ENCODE data around the gene SLCO2B1.
A peak's percentile ranks its signal among the peaks of the same experiment; 100 is the strongest.

The SLCO2B1 gene

GRCh38 chr11:75169101-75169885, 18.4 kb downstream of the SLCO2B1 start:
- no peak for DNase-seq (ENCODE audit: low read depth)
- no peak for TF ChIP-seq CTCF (conservative IDR thresholded peaks at IDR 0.05; ENCODE audit: low read depth, low read length)
- H3K4me3 ChIP-seq (ENCODE audit: low read depth, low read length): no peak overlapping the region

GRCh38 chr11:75170516-75171201, 19.8 kb downstream of the SLCO2B1 start:
- no peak for TF ChIP-seq CTCF (conservative IDR thresholded peaks at IDR 0.05; ENCODE audit: low read depth, low read length)
- no peak overlapping the region for H3K4me3 ChIP-seq (ENCODE audit: low read depth, low read length)
- DNase-seq (ENCODE audit: low read depth): no peak

GRCh38 chr11:75173336-75173735, 22.4 kb downstream of the SLCO2B1 start:
- no peak for DNase-seq (ENCODE audit: low read depth)
- no peak overlapping the region for H3K4me3 ChIP-seq (ENCODE audit: low read depth, low read length)
- no peak for TF ChIP-seq CTCF (conservative IDR thresholded peaks at IDR 0.05; ENCODE audit: low read depth, low read length)

GRCh38 chr11:75174781-75175370, 24.0 kb downstream of the SLCO2B1 start:
- H3K4me3 ChIP-seq (ENCODE audit: low read depth, low read length): no peak overlapping the region
- no peak for TF ChIP-seq CTCF (conservative IDR thresholded peaks at IDR 0.05; ENCODE audit: low read depth, low read length)
- DNase-seq (ENCODE audit: low read depth): peak; percentile 53

GRCh38 chr11:75182664-75183063, 31.8 kb downstream of the SLCO2B1 start:
- DNase-seq (ENCODE audit: low read depth): no peak
- TF ChIP-seq CTCF (conservative IDR thresholded peaks at IDR 0.05; ENCODE audit: low read depth, low read length): no peak
- no peak overlapping the region for H3K4me3 ChIP-seq (ENCODE audit: low read depth, low read length)

- DNase-seq (ENCODE audit: low read depth): no peak
- TF ChIP-seq CTCF (conservative IDR thresholded peaks at IDR 0.05; ENCODE audit: low read depth, low read length): no peak
- H3K4me3 ChIP-seq (ENCODE audit: low read depth, low read length): no peak overlapping the region
These were observed 33.1 kb downstream of the SLCO2B1 start for GRCh38 chr11:75184051-75184450.

Data from choroid plexus epithelial cell (primary cell).